AG09319 (cell line): Measurements from ENCODE around the gene TNFSF12.
A peak's percentile ranks its signal among the peaks of the same experiment; 100 is the strongest.

Source experiments
- DNase-seq: peaks from one replicate; pipeline ENCODE4 v3.0.0-alpha.2; 2010; ENCODE audit warnings: low read depth; ENCODE audit errors: extremely low read depth
- CTCF ChIP-seq: IDR thresholded peaks from 2 replicates; pipeline ENCODE4 v1.5.1; 2011; ENCODE audit warnings: low read depth, mild to moderate bottlenecking, inconsistent platforms, low read length, moderate library complexity

Gene TNFSF12

GRCh38 chr17:7549401-7550055, 670 bp downstream of the TNFSF12 start:
- no peak for DNase-seq
- no peak for TF ChIP-seq CTCF

GRCh38 chr17:7550344-7550743, 1.5 kb downstream of the TNFSF12 start:
- no peak for TF ChIP-seq CTCF
- no peak for DNase-seq

- TF ChIP-seq CTCF, result no peak
- no peak for DNase-seq
These were observed 2.5 kb downstream of the TNFSF12 start for GRCh38 chr17:7551396-7551795.

- DNase-seq, result no peak
- TF ChIP-seq CTCF, result no peak
These were observed 3.8 kb downstream of the TNFSF12 start for GRCh38 chr17:7552621-7553051.

- TF ChIP-seq CTCF, result no peak
- DNase-seq, result no peak
These were observed 4.5 kb downstream of the TNFSF12 start for GRCh38 chr17:7553356-7553755.

GRCh38 chr17:7555320-7555948, 6.6 kb downstream of the TNFSF12 start:
- TF ChIP-seq CTCF, result peak; percentile 2; the same call in 1 of the 2 replicates
- DNase-seq, result no peak

GRCh38 chr17:7556627-7557026, 7.8 kb downstream of the TNFSF12 start:
- no peak for DNase-seq
- no peak for TF ChIP-seq CTCF
